ENCODE results near the gene ZNF142.
A peak's percentile ranks its signal among the peaks of the same experiment; 100 is the strongest.

ZNF142 gene

DNA sequence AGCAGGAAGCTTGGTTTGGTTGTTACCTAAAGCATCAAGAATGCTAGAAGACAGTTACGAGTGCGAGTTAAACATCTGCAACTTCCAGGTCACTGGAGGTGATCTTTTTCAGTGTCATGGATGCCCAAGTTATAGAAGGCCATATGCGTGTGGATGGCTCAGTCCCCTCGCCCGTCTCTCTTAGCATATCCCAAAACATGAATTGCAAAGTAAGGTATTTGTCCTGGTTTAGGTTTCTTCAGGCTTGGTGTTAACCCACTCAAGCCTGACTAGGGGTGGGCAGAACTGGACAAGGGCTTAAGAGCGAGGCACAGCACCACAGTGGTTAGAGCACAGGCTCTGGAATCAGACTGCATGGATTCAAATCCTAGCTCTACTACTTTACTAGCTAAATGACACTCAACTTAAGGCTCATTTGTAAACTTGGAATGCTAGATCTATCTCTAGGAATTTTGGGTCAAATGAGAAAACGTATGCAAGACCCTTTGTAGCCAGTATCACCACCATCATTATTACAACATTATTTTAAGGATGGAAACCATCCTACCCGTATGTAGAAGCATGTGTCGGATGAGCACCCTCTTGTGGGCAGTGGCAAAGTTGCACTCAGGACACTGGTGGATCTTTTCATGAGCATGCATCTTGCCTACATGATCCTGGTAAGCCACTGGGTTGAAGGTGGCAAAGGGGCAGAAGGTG lies 11.2 kb downstream of the ZNF142 start:
- peak; percentile 55 for DNase-seq (ENCODE audit: low spot score)

GRCh38 chr2:218645126-218645525 lies 14.3 kb downstream of the ZNF142 start:
- DNase-seq (ENCODE audit: low spot score): no peak

DNA sequence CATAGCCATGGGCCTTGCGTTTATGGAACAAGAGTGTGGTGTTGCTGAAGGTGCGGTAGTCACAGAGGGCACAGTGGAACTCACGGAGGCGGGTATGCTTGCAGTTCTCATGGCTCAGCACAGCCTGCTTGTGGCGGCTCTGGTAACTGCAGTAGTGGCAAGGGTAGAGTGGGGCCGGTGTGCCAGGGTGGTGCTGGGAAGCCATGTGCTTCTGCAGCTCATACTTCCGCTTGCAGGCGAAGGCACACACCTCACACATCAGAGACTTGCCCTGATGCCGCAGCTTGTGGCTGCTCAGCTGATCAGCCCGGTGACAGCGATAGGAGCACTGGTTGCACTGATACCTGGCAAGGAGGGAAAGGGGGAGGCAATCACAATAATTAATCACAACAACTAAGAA lies 14.7 kb downstream of the ZNF142 start:
- no peak for DNase-seq (ENCODE audit: low spot score)

GRCh38 chr2:218643751-218644310 lies 15.6 kb downstream of the ZNF142 start:
- no peak for DNase-seq (ENCODE audit: low spot score)

- no peak for DNase-seq (ENCODE audit: low spot score)
These were observed 16.6 kb downstream of the ZNF142 start for GRCh38 chr2:218642786-218643185.

DNA sequence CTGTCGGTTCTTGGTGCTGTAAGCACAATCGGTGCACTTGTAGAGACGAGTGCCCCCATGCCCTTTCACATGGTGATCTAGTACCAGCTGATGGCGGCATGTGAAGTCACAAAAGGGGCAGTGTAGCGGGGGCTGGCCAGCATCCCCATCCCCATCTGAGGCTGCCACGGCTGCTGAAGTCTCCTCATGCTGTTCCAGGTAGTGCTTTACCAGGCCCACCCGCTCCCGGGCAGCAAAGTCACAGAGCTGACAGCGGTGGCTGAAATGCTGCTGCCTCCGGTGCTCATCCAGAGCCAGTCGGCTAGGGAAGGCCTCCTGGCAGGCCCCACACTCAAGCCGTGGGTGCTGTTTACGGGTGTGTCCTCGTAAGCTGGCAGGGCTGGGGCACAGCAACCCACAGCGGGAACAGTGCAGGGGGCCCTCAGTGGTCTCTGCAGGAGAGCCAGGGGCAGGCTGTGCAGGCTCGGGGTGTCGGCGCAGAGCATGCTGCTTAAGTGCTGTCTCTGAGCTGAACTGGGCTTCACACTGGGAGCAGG lies 17.2 kb downstream of the ZNF142 start:
- no peak for DNase-seq (ENCODE audit: low spot score)

DNA sequence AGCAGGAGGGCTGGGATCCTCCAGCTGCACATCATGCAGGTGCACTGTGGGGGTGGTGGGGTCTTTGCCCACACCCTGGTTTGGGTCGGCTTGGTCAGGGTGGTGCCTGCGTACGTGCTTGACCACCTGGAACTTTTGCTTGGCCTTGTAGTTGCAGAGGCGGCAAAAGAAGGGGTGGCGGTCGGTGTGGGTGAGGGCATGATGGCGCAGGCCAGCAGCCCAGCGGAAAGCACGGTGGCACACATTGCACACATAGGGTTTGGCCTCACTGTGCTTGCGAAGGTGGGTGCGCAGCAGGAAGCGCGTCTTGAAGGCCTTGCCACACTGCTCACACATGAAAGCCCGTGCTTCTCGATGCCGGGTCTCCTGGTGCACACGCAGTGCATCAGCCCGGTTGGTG lies 21.1 kb downstream of the ZNF142 start:
- no peak for DNase-seq (ENCODE audit: low spot score)

DNA sequence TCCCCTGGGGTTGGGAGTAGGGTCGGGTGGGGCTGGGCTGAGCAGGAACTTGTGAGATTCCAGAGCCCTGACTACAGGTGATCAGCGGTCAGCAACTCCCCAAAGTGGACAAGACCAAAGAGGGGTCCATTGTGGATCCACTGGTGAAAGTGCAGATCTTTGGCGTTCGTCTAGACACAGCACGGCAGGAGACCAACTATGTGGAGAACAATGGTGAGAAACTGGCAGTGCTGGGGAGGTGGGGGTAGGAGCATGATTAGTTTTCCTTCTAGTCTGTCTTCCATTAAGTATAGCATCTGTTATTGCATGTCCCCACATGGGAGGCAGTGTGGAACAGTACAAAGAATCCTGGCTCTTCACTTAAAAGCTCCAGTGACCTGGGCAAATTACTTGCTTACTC lies 23.7 kb downstream of the ZNF142 start:
- no peak for DNase-seq (ENCODE audit: low spot score)

- no peak for DNase-seq (ENCODE audit: low spot score)
These were observed 27.6 kb downstream of the ZNF142 start for GRCh38 chr2:218631837-218632236.

DNA sequence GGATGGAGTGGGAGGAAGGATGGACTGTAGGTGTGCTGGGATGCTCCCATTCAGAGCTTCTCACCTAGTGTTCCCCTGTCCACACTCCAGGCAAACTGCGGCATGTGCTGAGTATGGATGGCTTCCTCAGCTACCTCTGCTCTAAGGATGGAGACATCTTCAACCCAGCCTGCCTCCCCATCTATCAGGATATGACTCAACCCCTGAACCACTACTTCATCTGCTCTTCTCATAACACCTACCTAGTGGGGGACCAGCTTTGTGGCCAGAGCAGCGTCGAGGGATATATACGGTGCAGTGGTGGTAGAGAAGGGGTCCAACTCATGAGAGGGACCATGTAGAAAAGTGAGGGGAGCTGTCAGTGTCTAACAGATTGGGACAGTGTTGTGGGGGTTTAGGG lies 31.5 kb downstream of the ZNF142 start:
- no peak for DNase-seq (ENCODE audit: low spot score)

GRCh38 chr2:218626369-218626768 lies 33.1 kb downstream of the ZNF142 start:
- DNase-seq (ENCODE audit: low spot score): no peak

DNA sequence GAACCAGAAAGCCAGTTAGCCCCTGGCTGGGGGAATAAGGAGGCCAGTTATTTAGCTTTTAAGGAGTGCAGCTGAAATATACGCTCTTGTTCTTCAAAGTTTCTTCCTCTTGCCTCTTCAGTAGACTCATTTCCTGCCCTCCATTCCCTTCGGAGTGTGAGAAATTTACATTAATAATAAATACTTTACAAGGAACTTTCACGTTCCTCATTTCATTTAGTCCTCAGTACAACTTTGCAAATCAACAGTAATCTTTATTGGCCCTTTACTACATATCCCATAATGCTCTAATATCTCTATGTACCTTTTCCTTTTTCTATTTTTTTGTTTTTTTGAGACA lies 36.1 kb downstream of the ZNF142 start:
- DNase-seq (ENCODE audit: low spot score): no peak

GRCh38 chr2:218622606-218623365 lies 36.6 kb downstream of the ZNF142 start:
- no peak for DNase-seq (ENCODE audit: low spot score)

DNA sequence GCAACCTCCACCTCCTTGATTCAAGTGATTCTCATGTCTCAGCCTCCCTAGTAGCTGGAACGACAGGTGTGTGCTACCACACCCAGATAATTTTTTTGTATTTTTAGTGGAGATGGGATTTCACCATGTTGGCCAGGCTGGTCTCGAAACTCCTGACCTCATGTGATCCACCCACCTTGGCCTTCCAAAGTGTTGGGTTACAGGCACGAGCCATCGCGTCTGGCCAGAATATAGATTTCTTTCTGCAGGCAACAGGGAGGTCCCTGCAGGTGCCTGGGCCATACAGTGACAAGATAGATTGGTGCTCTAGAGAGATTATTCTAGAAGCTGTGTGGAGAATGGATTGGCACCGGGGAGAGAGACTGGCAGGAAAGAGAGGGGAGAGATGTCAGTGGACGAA lies 38.4 kb downstream of the ZNF142 start:
- DNase-seq (ENCODE audit: low spot score): no peak

DNA sequence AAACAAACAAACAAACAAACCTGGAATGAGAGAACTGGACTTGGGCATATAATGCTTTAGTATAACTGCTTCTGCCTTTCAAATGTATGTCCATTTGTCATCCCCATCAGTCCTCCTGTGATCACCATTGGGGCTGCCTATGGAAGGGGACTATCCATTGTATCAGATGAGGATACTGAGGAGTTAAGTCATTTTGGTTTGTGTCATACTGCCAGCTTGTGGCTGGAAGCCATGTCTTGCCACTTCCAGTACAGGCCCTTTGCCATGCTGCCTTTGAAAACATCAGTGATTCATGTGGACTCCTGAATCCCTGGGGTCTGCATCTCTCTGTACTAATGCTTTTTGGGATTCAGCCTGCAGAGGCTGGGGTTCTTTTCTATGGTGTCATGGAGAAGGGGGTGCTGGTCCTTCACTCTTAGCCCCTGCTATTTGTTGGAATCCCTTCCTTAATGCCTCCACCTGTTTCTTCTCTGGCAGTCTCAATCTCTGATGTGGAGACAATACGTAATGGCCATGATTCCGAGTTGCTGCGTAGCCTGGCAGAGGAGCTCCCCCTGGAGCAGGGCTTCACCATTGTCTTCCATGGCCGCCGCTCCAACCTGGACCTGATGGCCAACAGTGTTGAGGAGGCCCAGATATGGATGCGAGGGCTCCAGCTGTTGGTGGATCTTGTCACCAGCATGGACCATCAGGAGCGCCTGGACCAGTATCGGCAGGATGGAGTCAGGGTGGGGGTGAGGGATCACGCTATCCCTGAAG lies 41.1 kb downstream of the ZNF142 start:
- no peak for DNase-seq (ENCODE audit: low spot score)

GRCh38 chr2:218615868-218616315 lies 43.5 kb downstream of the ZNF142 start:
- no peak for DNase-seq (ENCODE audit: low spot score)

DNA sequence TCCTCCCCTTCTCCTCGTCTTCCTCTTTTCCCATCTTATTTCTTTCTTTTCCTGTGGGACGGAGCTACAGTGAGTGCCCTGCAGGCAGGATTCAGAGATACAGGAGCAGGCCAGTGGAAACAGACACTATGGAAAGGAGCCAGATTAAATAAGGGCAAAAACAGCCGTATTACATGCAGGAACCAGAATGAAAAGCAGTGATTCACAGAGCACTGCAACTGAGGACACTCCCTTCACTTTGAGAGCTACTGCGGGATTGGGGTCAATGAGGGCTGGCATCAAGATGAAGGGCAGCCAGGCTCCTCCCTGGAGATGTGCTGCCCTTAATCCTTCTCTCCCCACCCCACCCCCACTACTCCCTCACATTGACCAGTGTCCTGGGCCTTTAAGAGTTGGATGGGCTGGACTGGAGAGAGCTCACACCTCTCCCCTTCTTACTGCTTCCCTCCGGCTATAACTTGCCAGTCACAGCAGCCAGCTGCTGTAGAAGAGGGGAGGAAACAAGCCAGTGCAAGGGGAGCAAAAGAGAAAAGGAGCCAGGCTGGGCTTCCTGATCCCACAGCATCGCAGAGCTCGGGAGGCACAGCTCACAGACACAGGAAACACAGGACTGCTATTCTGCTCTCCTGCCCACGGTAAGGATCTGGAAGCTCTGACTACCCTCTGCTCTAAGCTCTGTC lies 51.8 kb downstream of the ZNF142 start, which contains the start of gene PLCD4:
PLCD4 (plus strand) TSS at position 464 of the 680 bp plus-strand sequence. CDS start 7,841 bp downstream, outside the sequence.
- peak; percentile 63 for DNase-seq (ENCODE audit: low spot score)

DNA sequence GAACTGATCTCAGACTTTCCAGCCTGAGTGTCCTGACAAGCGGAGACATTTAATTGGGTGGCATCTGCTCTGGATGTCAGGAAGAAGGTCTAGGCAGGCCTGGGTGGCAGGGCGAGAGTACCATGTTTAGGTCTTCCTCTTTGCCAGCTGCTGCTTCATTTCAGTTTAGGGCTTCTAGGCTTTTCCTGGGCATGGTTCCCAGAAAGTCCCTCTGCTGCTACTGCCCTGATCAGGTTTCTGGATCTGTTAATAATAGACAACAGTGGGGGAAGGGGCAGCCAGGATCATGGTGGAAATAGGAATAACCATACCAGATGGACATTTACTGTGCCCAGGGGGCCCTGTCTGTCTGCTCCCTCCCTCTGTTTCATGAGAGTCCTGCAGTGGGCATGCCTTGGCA lies 54.0 kb downstream of the ZNF142 start:
- no peak for DNase-seq (ENCODE audit: low spot score)
